ES-I3 (cell line): ENCODE data around the gene KIF6.
"Not testable (repeated sequence)": the region's sequence is repeated elsewhere in the genome, so short reads cannot be mapped to it uniquely, and the experiment has no call there.

Experiments
- H3K36me3 ChIP-seq: 2 replicates; pipeline ENCODE4 v1.6.1; 2013; ENCODE audit warnings: mild to moderate bottlenecking, low read length, control low read depth, moderate library complexity; ENCODE audit not compliant: insufficient read depth
- H3K4me1 ChIP-seq: 2 replicates; pipeline ENCODE4 v1.6.1; 2013; ENCODE audit warnings: mild to moderate bottlenecking, control low read depth, low read length; ENCODE audit not compliant: insufficient read depth
- H3K9ac ChIP-seq: 2 replicates; pipeline ENCODE4 v1.6.1; 2013; ENCODE audit warnings: low read depth, mild to moderate bottlenecking, low read length, moderate library complexity
- H3K9me3 ChIP-seq: 2 replicates; pipeline ENCODE4 v1.6.1; 2013; ENCODE audit warnings: mild to moderate bottlenecking, low read length, moderate library complexity; ENCODE audit not compliant: control insufficient read depth, insufficient read depth

KIF6 gene

GRCh38 chr6:39296745-39297640, 428.2 kb downstream of the KIF6 start:
- H3K4me1 ChIP-seq: peaks cover 11% of the 10 kb centered on the region
- no peaks in the 10 kb centered on the region for H3K9me3 ChIP-seq
- H3K36me3 ChIP-seq: no peaks in the 10 kb centered on the region
- no peak overlapping the region for H3K9ac ChIP-seq

GRCh38 chr6:39295611-39296011, 429.6 kb downstream of the KIF6 start:
- no peaks in the 10 kb centered on the region for H3K9me3 ChIP-seq

GRCh38 chr6:39294899-39295298, 430.3 kb downstream of the KIF6 start:
- peaks cover 20% of the 10 kb centered on the region for H3K4me1 ChIP-seq
- no peaks in the 10 kb centered on the region for H3K9me3 ChIP-seq
- H3K36me3 ChIP-seq: no peaks in the 10 kb centered on the region
- no peak overlapping the region for H3K9ac ChIP-seq

More at GRCh38 chr6:39295611-39296011, 429.6 kb downstream of the KIF6 start:
- Histone ChIP-seq H3K9ac (no peak overlapping the region), H3K36me3 (no peaks in the 10 kb centered on the region), H3K4me1 (peaks cover 20% of the 10 kb centered on the region)

GRCh38 chr6:39294133-39294532, 431.1 kb downstream of the KIF6 start:
- peaks cover 25% of the 10 kb centered on the region for H3K4me1 ChIP-seq

GRCh38 chr6:39292637-39293036, 432.6 kb downstream of the KIF6 start:
- Histone ChIP-seq H3K4me1 (peaks cover 26% of the 10 kb centered on the region), H3K36me3 (no peaks in the 10 kb centered on the region), H3K9me3 (no peaks in the 10 kb centered on the region), H3K9ac (no peak overlapping the region)

More at GRCh38 chr6:39294133-39294532, 431.1 kb downstream of the KIF6 start:
- Histone ChIP-seq H3K9me3 (no peaks in the 10 kb centered on the region), H3K36me3 (no peaks in the 10 kb centered on the region), H3K9ac (no peak overlapping the region)

- Histone ChIP-seq H3K4me1 (peaks cover 20% of the 10 kb centered on the region; the same call in 1 of the 2 replicates), H3K9ac (no peak overlapping the region), H3K36me3 (no peaks in the 10 kb centered on the region), H3K9me3 (no peaks in the 10 kb centered on the region)
Observed at GRCh38 chr6:39289490-39289889, 435.7 kb downstream of the KIF6 start.

GRCh38 chr6:39287601-39288000, 437.6 kb downstream of the KIF6 start:
- Histone ChIP-seq H3K4me1 (peaks cover 20% of the 10 kb centered on the region; the same call in 1 of the 2 replicates), H3K9ac (no peak overlapping the region), H3K36me3 (no peaks in the 10 kb centered on the region), H3K9me3 (no peaks in the 10 kb centered on the region)

DNA sequence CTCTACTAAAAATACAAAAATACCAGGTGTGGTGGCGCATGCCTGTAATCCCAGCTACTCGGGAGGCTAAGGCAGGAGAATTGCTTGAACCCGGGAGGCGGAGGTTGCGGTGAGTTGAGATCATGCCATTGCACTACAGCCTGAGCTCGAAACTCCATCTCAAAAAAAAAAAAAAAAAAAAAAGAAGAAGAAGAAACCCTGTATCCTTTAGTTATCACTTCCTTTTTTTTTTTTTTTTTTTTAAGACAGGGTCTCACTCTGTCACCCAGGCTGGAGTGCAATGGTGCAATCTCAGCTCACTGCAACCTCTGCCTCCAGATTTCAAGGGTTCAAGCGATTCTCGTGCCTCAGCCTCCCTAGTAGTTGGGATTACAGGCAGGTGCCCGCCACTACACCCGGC, 438.6 kb downstream of the KIF6 start:
- not testable (repeated sequence) for H3K9ac ChIP-seq, H3K36me3 ChIP-seq, H3K9me3 ChIP-seq
- H3K4me1 ChIP-seq: peaks cover 13% of the 10 kb centered on the region; the same call in 1 of the 2 replicates

- Histone ChIP-seq H3K9ac (no peak overlapping the region), H3K4me1 (peaks cover 10% of the 10 kb centered on the region; the same call in 1 of the 2 replicates), H3K36me3 (no peaks in the 10 kb centered on the region), H3K9me3 (no peaks in the 10 kb centered on the region)
Observed at GRCh38 chr6:39282774-39283173, 442.4 kb downstream of the KIF6 start.

- Histone ChIP-seq H3K4me1 (peaks cover 10% of the 10 kb centered on the region; the same call in 1 of the 2 replicates), H3K9me3 (no peaks in the 10 kb centered on the region; the same call in 1 of the 2 replicates), H3K36me3 (no peaks in the 10 kb centered on the region), H3K9ac (no peak overlapping the region)
Observed at GRCh38 chr6:39281312-39281980, 443.8 kb downstream of the KIF6 start.

GRCh38 chr6:39280247-39280731, 444.9 kb downstream of the KIF6 start:
- no peak overlapping the region for H3K9ac ChIP-seq
- H3K4me1 ChIP-seq: peaks cover 10% of the 10 kb centered on the region; the same call in 1 of the 2 replicates
- no peaks in the 10 kb centered on the region; the same call in 1 of the 2 replicates for H3K9me3 ChIP-seq
- H3K36me3 ChIP-seq: no peaks in the 10 kb centered on the region
